HL-60/S4 treated with retinoic acid at 250 ng/mL for 4 days and 3 days (cell line): Measurements from ENCODE around the gene CCDC196.
"Not testable (repeated sequence)": the region's sequence is repeated elsewhere in the genome, so short reads cannot be mapped to it uniquely, and the experiment has no call there.

Source experiments
- in situ Hi-C: fragments of 300-500 bp; cut with MboI; formaldehyde crosslinking; loops from 2 replicates; pipeline ENCODE4 v1.7.0; 2022; ENCODE audit warnings: low sequenced_read_pairs

The CCDC196 gene

DNA sequence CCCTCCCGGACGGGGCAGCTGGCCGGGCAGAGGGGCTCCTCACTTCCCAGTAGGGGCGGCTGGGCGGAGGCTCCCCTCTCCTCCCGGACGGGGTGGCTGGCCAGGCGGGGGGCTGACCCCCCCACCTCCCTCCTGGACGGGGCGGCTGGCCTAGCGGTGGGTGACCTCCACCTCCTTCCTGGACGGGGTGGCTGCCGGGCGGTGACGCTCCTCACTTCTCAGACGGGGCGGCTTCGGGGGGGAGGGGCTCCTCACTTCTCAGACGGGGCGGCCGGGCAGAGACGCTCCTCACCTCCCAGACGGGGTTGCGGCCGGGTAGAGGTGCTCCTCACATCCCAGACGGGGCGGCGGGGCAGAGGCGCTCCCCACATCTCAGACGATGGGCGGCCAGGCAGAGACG, 59.6 kb downstream of the CCDC196 start:
- in situ Hi-C loops, result not testable (repeated sequence)
